GM19467 (cell line): ENCODE results near the gene PIP5K1B.

Source experiments
- ATAC-seq: cut with Tn5 transposase; IDR thresholded peaks from one replicate; pipeline ENCODE4 v1.9.1; 2021; ENCODE audit warnings: mild to moderate bottlenecking, moderate library complexity; ENCODE audit not compliant: unreplicated experiment

The PIP5K1B gene

DNA sequence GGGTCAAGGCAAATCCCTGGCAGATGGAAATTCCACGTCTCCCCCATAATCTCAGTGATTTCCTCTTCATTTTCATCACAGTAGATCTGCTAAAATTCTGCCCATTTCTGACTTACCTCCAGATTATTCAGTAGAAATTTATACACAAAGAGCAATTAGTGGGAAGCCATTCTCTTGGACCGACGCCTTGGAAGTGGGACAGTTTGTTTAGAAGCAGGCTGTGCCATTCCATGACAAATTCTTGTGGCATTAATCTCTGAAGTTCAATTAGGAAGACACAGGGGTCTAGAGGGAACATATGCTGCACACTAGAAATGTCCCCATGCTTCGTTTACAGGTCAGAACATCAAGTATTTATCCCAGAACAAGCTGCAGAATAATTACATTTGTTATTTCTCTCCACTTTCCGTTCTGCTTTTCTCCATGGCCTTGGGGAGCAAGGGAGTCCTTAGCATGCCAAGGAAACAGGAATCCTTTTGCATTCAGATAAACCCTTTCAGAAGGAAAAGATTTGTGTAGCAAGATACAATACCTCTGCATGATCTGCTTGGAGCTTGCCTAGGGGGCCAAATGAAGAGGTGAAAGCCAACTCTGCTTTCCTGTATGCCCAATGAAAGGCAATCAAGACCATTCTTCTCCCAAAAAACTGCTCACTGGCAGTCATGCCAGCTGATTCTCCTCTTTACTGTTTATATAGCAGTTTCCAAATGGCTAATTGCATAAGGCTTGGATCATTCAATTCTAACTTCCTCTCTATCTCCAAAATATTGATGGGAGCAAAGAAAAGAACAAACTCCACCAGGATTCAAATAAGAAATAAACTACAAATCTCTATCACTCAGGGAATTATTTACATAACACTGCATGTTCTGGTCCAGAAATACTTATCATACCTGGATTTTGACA is 311.4 kb downstream of the PIP5K1B start:
- ATAC-seq, result no peak

- ATAC-seq, result no peak
Observed at GRCh38 chr9:69018737-69019136, 313.7 kb downstream of the PIP5K1B start.

GRCh38 chr9:69019808-69020207 is 314.8 kb downstream of the PIP5K1B start:
- ATAC-seq, result no peak

DNA sequence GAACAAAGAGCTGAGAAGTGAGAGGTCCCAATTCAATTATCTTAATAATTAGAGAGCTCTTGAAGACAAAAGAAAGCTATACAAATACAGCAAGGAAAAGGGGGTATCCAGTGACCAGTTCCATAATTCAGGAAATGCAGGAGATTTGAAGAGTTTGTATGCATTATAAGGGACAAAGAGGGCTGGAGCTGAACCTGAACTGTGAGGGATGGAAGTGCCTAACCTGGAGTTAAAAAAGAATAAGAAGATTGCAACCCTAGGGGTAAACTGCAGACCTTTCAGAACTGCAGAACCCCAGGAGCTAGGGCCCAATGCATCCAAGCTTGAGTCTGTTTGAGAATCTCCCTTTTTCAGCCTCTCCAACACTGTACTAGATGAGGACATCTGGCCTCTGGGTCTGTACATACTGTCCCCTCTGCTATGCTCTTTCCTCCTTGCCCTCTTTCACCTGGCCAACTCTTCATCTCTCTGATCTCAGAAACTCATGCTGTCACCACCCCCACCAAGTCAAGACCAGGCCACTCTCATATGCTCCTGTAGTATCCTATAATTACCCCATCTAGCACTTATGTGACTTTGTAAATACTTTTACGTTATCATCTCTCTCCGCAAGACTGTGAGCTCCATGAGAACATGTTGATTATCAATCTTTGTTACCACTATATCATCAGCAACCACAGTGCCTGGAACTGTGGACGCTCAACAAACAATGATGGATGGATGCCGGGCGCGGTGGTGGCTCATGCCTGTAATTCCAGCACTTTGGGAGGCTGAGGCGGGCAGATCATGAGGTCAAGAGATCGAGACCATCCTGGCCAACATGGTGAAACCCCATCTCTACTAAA is 315.5 kb downstream of the PIP5K1B start:
- ATAC-seq, result no peak

DNA sequence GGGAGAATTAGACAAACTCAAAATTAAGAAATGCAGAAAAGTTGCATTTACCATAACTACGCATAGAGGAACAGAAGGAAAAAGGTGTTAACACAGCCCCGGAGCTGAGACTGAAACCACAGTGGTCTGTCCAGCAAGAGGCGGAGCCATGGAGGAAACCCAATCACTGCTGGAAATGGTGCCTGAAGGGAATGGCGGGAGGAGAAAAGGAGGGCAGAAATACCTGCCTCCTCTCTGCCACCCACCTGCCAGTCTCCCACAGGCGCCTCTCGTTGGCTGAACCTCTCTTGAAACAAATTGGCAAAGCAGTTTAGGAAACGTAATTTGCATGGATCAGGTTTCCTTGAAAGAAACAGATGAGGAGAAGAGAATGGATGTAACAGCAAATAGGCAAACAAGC is 318.6 kb downstream of the PIP5K1B start:
- ATAC-seq, result no peak

- ATAC-seq, result no peak
Observed at GRCh38 chr9:69027355-69028097, 322.5 kb downstream of the PIP5K1B start.

DNA sequence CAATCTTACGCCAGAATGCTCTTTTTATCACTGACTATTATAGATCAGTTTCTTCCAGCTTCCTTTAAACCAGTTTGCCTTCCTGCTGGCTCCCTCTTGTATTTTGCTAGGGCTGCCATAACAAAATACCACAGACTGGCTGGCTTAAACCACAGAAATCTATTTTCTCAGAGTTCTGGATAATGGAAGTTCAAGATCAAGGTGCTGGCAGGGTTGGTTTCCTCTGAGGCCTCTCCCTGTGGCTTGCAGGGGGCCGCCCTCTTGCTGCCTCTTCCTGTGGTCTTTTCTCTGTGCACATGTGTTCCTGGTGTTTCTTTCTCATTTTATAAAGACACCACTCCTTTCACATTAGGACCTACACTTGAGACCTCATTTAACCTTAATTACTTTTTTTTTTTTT is 323.7 kb downstream of the PIP5K1B start:
- ATAC-seq, result no peak

DNA sequence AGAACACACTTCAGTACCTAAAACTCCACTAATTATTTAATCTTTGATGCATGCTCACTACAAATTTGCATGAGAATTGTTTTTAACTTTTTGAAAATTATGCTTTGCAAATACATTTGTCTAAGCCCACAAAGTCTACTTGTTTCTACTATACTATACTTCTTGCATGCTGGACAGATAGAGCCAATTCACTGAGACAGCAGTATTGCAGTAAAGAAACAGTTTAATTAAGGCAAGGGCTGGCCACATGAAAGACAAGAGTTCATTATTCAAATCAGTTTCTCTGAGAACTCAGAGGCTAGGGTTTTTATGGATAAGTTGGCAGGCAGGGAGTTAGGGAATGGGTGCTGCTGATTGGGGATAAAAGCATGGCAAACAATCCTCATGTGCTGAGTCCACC is 324.5 kb downstream of the PIP5K1B start:
- no peak for ATAC-seq

- no peak for ATAC-seq
Observed at GRCh38 chr9:69030851-69031645, 326.0 kb downstream of the PIP5K1B start.

DNA sequence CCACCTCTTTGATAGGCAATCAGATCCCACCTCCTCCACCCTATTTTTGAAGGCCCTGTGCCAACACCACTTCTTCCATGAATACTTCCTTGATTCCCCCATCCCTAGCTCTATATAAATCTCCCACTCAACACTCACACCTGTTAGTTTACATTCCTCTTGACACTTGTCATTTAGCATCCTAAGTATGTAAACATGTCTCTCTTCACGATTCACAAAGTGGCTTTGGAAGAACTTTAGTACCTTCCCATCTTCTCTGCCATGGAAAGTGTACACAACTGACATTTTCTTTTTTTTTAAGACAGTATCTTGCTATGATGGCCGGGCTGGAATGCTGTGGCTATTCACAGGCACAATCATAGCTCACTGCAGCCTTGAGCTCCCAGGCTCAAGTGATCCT is 329.0 kb downstream of the PIP5K1B start:
- no peak for ATAC-seq

DNA sequence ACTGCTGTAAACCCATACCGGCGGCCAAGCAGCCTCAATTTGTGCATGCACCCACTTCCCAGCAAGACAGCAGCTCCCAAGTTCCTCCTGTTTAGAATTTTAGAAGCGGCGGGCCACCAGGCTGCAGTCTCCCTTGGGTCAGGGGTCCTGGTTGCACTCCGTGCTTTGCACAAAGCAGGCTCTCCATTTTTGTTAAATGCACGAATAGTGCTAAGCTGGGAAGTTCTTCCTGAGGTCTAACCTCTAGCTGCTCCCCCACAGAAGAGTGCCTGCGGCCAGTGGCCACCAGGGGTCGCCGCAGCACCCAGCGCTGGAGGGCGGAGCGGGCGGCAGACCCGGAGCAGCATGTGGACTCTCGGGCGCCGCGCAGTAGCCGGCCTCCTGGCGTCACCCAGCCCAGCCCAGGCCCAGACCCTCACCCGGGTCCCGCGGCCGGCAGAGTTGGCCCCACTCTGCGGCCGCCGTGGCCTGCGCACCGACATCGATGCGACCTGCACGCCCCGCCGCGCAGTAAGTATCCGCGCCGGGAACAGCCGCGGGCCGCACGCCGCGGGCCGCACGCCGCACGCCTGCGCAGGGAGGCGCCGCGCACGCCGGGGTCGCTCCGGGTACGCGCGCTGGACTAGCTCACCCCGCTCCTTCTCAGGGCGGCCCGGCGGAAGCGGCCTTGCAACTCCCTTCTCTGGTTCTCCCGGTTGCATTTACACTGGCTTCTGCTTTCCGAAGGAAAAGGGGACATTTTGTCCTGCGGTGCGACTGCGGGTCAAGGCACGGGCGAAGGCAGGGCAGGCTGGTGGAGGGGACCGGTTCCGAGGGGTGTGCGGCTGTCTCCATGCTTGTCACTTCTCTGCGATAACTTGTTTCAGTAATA is 330.6 kb downstream of the PIP5K1B start, which contains the start of gene FXN:
FXN (plus strand) TSS at position 315 of the 871 bp plus-strand sequence; CDS start at position 346, 31 bp downstream.
- ATAC-seq, result peak; percentile 92

- ATAC-seq, result no peak
Observed at GRCh38 chr9:69036309-69036708, 331.3 kb downstream of the PIP5K1B start.

DNA sequence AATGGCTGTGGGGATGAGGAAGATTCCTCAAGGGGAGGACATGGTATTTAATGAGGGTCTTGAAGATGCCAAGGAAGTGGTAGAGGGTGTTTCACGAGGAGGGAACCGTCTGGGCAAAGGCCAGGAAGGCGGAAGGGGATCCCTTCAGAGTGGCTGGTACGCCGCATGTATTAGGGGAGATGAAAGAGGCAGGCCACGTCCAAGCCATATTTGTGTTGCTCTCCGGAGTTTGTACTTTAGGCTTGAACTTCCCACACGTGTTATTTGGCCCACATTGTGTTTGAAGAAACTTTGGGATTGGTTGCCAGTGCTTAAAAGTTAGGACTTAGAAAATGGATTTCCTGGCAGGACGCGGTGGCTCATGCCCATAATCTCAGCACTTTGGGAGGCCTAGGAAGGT is 331.8 kb downstream of the PIP5K1B start:
- no peak for ATAC-seq

- no peak for ATAC-seq
Observed at GRCh38 chr9:69040646-69041045, 335.6 kb downstream of the PIP5K1B start.

DNA sequence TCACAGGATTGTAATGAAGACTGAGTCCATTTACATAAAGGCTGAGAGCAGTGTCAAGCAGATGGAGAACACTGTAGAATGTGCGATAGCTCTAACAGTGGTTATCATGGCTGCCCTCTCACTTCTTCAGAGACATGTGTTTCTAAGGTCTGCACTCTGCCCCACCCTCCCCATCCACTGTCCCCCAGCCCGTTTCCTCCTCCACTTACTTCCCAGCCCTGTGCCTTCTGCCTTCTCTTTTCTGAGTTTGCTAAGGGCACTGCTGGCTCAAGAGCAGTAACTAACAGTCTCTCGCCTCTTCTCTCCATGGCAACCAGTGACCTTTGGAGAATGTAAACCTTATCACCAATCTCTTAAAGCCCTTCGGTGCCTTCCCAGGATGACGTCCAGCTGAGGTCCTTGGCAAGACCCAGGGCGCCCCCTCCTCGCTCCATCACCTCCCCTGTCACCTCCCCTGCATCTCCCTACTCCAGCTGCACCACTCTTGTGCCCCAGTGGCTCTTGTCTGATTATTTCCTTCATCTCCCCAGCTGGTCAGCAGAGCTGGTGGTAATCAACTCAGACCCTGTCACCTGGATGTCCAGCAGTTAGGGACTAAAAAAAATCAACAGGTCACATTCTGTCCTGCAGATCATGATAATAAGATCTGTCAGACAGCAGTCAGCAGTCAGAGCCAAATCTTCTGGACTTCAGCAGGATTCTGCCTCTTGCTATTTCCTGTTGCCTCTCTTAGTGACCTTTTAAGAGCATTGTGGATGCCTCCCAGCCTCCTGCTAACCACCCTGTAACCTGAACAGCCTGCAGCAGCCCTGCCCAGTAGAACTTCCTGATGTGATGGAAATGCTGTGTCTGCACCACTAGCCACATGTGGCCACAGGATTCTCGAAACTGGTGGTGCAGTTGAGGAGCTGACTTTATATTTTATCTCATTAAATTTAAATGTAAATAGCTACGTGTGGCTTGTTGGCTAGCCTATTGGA is 339.5 kb downstream of the PIP5K1B start:
- ATAC-seq, result no peak

DNA sequence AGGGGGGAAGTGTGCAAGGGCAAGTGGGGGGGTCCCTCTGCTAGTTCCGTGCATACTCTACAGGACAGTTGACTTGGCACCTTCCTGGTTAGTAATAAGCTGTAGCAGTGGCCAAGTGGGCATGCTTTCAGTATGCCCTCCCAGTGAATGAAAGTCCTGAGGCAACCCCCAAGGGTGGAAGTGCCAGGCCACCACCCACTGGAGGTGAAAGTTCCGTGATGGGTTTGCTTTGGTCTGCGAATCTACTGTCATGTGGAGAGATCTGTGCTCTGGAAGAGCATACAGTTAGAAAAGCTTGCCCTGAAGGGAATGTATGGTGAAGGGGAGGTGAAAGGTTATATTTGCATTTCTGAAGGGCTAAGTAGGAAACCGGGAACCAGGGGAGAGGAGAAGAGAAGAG is 340.8 kb downstream of the PIP5K1B start:
- no peak for ATAC-seq

GRCh38 chr9:69046723-69047122 is 341.7 kb downstream of the PIP5K1B start:
- no peak for ATAC-seq

DNA sequence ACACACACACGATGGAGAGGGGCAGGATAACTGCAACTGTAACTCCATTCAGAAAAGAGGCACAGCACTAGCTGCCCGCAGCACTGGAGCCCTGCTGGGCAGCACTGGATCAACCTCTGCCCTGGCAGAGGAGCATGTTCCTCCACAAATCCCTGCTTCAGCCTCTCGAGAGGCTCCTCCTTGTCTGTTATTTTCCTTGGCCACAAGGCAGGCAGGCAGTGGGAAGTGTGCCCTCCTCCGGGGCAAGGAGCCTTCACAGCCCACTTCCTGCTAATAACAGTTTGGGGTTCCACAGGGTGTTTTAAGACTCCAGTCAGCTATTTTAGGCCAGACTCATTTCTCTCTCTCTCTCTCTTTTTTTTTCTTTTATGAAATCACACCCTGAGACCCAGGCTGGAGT is 342.3 kb downstream of the PIP5K1B start:
- ATAC-seq, result no peak
